ENCODE results near the gene ADD2.

Gene ADD2

DNA sequence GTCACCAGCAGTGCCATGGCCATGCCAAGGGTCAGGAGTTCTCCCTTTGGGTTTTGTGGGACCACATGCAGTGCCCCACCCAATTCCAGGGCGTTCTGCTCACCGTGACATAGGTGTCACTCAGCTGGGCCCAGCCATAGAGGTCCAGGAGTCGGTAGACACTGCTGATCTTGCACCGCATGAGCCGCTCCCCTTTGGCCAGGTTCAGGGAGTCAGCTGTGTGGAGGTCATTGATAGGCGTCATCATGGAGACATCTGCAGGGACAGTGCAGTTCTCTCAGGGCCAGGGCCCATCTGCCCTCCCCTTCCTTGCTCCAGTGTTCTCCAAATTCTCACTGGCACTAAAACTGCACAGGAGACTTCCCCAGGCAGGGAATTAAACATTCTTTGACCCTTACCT is 71.9 kb downstream of the ADD2 start:
- no peak for DNase-seq

- no peak for DNase-seq
Observed at GRCh38 chr2:70692256-70692655, 75.7 kb downstream of the ADD2 start.

- DNase-seq = no peak
Observed at GRCh38 chr2:70691497-70692140, 76.4 kb downstream of the ADD2 start.

DNA sequence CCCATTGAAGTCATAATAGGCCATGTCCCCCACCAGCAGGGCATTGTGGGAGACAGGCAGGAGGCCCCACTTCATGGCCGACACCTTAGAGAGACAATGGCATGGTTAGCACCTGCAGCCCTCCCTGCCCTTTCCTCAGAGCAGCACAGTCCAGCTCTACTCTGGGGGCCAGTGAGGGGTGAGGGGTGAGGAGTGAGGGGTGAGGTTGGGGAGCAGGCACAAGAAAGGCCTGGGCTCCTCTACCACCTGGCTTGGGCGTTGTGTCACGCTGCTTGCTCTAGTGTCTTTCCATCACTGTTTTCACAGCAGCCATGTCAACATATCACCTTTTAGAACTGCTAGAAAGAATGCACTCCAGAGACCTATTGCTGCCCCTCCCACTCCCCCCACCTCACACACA is 77.2 kb downstream of the ADD2 start:
- DNase-seq = no peak

DNA sequence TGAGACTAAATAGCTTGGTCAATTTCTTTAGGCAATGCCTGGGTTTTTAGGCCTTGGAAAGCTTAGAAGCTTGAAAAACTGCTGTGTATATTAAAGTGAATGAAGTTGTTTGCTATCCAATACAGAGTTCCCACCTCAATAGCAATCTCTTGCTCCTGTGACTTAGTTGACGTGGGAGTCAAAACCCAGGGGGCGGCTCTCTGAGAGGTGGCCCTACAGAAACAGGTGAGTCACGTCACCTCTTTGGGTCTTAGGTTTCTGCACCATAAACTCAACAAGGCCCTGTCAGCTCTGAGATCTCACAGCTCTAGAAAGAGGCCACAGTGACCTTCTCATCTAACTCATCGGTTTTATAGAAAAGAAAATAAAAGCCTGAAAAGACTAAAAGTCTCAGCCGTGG is 79.6 kb downstream of the ADD2 start:
- DNase-seq = no peak

DNA sequence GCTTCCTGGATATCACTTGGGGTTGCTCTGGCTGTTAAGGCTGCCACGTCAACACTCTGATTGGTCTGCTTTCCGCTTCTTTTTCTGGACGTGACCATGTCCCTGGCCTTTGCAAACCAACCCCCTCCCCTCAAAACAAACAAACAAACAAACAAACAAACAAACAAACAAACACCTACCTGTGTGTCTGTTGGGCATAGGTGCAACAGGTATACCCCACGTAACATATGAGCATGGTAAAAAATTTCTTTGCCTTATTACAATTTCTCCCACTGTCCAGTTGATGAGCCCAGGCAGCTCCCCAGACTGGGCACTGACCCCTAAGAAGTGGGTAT is 80.6 kb downstream of the ADD2 start:
- DNase-seq = no peak

- DNase-seq = peak; percentile 87
Observed at GRCh38 chr2:70686577-70687460, 81.2 kb downstream of the ADD2 start.

- peak; percentile 98 for DNase-seq
Observed at GRCh38 chr2:70685771-70686171, 82.2 kb downstream of the ADD2 start.

DNA sequence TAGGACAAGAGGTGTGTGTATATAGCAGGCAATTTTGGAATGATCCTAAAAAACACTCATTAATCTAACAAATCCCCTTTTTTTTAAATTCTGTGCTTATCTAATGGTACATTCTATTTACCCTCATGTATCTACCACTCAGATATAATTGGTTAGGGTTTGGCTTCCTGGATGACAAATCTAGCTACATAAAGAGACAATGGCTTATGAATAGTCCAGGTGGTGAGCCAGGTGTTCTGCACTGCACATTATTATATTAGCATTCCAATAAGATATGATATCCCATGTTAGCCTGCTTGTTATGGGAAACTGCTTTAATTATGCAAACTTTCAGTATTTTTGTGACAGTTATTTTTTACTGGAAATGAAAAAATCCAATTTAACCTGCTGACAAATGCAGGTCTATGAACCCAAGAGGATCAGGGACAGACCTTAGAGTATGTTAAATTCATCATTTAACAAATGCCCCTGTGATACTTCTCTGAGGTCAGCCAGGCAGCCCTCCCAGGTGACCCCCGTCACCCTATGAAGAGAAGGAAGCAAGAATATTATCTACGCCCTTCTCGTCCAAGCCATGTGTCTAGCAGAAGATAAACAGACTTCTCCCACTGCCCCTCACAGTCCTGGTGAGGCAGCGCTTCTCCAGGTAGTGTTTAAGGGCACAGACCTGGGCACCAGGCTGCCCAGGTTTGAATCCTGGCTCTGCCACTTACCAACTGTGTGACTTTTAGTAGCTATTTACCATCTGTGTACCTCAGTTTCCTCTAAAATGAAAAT is 83.0 kb downstream of the ADD2 start:
- DNase-seq = peak; percentile 79

GRCh38 chr2:70683455-70683854 is 84.5 kb downstream of the ADD2 start:
- no peak for DNase-seq

DNA sequence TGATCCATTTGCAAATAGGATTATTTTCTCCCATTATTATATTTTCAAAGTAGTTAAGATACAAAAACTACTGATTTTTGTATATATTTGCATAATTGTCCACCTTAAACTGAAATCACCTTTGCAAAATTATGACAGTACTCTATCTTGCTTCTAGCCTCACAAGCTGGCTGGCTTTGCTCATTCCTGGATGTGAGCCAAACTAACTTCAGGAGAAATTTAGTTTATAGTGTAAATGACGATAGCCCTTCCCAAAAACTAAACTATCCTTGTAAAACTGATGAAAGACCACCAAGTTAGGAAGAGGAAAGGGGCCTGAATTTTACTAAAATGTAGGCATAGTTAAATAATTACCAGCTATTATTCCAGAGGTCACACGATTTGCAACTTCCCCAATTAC is 87.3 kb downstream of the ADD2 start:
- no peak for DNase-seq

DNA sequence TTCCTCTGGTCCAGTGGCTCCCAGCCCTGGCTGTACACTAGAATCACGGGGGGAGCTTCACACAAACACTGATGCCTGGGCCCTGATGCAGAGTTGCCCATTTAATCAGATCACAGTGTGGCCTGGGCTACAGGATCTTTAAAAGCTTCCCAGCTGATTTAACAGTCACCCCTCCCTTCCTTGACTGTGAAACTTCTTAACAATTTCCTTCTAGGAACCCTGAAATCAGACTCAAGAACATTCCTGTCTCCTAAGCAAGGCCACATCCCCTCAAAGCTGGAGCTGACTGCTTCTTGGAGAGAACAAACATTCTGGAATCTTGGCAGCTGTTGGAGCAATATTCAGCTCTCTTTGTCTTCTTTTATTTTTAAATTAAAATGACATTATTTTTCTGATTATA is 88.7 kb downstream of the ADD2 start:
- no peak for DNase-seq

DNA sequence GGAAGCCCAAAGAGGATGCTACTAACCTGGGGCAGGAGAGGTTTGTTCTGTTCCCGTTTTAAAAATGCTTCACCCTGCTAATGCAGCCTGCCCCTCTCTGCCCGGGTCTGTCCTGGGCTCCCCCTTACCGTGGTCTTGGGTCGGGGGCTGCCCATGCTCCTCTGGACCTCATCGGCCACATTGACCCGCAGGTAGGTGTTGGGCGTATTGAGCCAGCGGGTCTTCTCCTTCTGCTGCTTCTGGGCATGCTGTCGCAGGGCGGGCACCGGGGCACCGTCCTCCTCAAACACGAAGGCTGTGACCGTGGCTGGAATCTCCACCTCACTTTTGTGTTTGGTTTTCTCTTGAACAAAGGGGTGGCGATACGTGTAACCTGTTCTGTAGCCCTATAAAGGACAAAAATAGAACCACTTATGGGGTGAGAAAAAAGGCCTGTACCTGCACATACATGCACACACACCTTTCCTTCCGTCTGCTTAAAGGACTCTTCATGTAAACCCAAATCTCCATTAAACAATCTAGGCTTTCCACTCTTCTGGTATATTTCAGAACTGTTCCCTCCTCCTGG is 89.3 kb downstream of the ADD2 start:
- no peak for DNase-seq

DNA sequence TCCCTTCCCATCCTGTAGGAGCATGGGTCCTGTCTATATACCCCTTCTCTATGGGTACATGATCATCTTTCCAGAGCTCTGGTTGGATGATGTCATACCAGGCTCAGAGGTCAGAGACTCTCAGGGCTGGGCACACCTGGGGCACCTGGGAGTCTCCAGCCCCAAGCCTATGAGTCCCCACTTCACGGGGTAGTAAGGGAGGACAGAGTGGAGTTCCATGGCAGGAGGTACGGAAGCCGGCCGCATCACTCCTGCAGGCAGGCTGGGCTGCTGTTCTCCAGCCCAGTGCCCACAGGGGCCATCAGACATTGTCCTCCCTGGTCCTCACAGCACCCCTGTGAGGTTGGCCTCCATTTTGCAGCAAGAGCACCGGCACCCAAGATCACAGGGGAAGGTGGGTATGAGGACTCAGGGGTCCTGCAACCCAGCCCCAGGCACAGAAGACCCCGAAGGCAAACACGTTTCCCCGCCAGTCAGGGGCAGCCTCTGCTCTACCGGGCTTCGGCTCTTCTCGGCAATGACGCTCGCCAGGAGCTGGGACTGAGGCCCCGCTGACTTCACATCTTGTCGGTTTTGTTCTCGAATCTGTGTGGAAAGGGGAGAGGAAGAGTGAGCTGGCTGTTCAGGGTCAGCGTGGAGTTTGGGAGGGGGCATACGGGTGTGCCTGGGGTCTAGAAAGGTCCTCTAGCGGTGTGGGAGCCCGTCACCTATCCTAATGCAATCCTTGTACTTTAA is 91.5 kb downstream of the ADD2 start:
- no peak for DNase-seq

DNA sequence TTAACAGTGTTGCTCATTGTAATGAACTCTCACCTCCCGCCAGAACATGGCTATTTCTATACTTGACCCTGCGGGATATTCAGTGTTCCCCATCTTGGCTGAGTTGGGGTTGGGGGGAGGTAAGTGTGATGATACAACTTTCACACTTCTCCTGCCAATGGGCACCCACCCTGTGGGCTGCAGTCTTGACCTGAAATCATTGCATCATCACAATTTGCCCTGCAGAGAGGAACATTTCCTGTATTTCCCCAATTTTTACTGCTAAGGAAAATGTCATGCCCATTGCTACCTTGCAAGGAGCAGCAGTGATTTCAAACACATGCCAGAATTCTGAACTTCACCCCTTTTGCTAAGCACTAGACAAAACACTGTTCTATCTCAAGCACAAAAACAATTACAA is 92.1 kb downstream of the ADD2 start:
- no peak for DNase-seq

GRCh38 chr2:70674636-70675430 is 93.2 kb downstream of the ADD2 start:
- DNase-seq = no peak

- DNase-seq = peak; percentile 93
Observed at GRCh38 chr2:70673041-70673647, 94.9 kb downstream of the ADD2 start.

DNA sequence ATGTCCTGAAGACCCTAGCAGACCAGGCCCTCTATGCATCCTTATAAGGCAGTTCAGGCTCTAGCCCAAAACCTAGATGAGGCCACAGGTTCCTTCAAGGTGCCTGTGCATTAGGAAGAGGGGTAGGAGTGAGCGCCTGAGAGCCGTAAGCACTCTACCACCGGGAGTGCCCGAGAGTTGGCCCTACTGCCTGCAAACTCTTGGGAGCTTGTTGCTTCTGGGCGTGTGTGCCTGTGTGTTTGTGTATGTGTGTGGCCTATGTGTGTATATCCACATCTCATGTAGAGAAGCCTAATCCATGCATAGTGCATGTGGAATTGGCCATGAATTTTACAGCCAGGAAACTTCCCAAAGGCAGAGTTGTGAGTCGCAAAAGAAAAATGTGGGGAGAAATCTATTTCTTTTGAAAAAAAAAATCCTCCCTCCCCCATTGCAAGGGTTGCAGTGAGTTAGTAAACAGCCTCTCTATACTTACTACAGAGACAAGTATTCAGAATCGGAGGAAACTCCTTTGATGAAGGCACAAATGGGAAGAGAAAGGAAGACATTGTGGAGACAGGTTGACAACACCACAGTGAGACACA is 96.8 kb downstream of the ADD2 start:
- DNase-seq = no peak

GRCh38 chr2:70670626-70671025 is 97.4 kb downstream of the ADD2 start:
- no peak for DNase-seq

GRCh38 chr2:70670202-70670601 is 97.8 kb downstream of the ADD2 start:
- DNase-seq = no peak

GRCh38 chr2:70668911-70669310 is 99.1 kb downstream of the ADD2 start:
- no peak for DNase-seq
